NCI-H146 treated with DMSO at 0.1 percent for 48 hours (cell line): ENCODE data around the gene FAM174B.

ENCODE experiments used
- DNase-seq: peaks from one replicate; lab custom pipeline; 2025; ENCODE audit not compliant: unreplicated experiment; lab: John Stamatoyannopoulos, UW

Gene FAM174B

DNA sequence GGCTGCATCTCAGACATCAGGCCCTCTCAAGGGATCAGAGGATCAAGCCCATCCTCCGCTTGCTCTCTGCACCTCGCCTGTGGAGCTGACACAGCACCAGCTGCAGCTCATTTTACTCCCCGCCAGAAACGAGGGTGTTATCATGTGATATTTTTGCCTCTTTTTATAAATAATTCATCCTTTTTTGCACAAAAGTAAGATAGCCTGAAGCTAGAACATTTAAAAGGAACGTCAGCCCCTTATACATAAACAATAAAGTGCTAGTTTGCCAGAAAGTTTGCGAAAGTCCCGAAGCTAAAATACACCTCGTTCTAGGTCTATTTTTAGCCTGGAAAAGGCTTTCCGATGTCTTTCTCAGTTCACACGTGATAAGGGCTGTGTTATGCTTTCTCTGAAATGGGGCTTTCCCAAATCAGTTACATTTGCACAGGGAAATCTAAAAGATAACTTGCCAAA lies 9.6 kb upstream of the FAM174B start:
- no peak for DNase-seq

DNA sequence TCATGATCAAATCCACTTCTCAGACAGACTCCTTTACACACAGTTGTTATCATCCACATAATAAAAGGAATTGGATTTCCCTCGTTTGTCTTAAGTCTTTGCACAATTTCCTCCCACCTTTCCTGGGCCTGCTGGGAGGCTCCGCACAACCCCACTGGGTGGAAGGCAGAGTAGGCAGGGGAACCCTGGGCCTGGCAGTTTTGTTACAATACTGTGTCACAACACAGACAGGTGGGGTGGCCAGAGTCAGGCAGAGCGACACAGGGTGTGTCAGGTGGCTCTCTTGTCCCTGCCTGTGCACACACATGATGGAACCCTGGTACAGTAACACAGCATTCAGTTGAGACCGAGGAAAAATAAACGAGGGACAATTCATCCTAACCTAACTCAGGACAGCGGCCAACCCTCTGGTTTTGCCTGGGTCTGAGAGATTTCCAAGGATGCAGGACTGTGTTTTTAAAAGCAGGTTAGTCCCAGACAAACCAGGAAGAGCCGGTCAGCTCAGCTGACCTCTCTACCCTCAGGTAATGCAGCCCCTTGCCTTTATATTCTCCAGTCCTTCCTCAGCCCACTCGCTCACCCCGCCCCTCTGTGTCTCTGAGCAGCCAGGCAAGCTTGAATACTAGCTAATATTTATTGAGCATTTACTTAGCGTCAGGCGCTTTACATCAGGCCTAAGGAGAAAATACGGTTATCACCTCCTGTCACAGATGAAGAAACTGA lies 8.8 kb upstream of the FAM174B start:
- DNase-seq, result no peak

DNA sequence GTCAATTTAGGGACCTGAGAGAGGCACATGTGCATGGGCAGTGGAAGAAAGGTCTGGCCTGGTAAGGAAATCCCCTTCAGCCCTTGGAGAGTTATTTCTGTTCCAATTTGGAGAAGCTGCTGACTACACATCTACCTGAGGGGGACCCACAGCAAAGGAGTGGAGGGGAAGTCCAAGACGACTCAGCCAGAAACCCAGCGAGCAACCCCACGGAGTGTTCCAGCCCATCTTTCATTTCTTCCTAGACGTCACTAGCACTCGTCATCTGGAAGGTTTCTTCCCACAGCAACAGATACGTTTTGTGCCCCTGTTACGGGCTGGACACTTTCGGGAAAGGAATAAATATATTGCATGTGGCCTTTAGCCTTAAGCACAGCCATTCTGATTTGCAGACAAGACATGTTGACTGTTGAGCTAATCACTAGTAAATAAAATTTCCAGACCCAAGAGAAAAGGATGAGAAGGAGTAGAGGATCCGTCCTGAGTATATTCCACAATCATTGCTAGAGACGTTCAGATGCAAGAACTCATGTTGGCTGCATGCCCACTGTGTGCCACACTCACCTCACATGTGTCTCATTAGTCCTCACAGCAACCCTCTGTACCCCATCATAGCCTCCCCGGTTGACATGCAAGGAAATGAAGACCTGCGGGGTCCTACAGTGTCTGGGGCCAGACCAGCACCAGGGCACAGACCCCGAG lies 7.8 kb upstream of the FAM174B start:
- DNase-seq, result no peak

DNA sequence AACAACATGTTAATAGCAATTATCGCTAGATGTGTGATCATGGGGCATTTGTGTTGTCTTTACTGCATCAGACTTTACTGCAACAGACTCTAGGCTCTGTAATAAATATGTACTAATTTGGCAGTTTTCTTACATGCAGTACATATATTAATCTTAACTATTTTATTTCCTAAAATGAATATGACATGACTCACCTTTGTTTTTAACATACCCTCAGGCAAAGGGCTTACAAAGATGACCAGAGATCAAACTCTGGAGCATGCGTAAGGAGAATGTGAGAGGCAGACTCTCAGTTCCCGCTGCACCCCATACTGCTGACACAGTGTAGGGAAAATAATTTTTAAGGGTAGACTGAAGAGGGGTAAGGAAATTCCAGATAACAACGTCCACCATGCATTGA lies 7.2 kb upstream of the FAM174B start:
- DNase-seq, result no peak

DNA sequence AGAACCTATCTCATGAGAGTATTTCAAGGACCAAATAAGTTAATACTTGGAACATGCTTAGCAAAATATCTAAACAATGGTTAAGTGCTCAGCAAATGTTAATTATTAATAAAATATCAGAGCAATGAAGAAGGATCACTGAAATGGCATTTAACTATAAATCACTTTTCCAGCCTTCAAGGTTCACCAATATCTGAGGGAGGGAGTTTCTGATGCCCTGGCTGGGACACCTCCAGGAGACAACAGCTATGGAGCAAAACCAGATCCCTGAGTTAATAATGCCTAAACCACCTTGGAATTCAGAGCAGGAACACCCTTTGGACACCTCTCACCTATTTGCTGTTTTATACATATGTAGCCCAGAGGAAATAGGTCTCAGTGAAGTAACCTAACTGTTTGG lies 6.4 kb upstream of the FAM174B start:
- DNase-seq, result no peak

DNA sequence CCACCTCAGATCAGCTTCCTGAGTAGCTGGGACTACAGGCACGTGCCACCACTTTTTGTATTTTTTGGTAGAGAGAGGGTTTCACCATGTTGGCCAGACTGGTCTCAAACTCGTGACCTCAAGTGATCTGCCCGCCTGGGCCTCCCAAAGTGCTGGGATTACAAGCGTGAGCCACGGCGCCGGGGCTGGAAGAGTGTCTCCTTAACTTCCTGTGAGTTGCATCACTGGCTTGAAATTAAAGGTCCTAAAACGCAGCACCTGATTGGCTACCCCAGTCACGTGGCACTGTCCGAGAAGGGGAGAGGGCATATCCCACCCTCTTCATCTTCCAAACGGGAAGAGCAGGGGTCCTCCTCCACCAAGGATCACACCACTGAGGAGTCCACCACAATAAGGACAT lies 5.5 kb upstream of the FAM174B start:
- DNase-seq, result no peak

DNA sequence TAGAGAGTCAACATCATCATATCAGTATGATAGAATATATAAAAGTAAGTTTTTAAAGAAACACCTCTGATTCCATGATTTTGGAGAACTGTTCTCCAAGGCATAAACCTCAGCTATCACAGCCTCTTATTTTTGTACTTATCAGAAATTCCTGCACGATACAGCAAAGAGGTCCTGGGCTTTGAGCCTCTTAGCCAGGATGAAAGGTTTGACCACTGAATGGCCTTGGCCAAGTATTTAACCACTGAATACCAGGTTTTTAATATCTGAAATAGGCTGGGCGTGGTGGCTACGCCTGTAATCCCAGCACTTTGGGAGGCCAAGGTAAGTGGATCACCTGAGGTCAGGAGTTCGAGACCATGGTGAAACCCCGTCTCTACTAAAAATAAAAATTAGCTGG lies 1.9 kb upstream of the FAM174B start:
- no peak for DNase-seq

DNA sequence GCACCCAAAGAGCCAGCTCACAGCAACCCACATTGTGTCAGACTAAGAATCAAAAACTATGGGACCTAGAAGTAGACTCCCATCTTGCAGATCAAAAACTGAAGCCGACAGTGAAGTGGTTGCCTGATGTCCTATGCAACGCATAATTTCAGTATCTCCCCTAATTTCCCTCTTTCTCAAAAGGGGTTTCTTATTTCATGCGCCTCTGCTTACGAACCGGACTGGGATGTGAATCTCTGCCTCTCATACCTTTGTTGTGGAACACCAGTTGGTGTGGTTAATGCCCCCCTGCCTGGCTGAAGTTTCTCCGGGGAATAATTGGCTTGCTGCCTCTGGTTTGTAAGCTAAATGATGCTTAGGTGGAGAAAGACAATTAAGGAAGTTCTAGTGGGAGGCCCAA lies 514 bp upstream of the FAM174B start:
- no peak for DNase-seq

DNA sequence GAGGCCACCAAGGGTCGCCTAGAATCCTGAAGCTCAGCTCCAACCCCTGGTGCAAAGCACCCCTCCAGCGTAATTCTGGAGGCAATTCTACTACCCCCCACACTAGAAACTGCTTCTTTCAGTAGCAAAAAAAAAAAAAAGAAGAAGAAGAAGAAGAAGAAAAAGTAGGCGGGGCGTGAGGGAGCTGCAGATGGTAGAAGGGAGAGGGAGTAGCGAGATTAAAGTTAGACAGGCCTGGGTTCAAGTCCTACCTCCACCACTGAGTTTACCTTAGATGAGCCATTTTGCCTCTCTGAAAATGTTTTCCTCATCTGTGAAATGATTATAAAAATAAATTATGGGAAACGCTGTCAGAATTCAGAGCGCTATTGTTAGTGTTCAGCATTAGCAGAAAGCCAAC lies 913 bp downstream of the FAM174B start:
- no peak for DNase-seq

DNA sequence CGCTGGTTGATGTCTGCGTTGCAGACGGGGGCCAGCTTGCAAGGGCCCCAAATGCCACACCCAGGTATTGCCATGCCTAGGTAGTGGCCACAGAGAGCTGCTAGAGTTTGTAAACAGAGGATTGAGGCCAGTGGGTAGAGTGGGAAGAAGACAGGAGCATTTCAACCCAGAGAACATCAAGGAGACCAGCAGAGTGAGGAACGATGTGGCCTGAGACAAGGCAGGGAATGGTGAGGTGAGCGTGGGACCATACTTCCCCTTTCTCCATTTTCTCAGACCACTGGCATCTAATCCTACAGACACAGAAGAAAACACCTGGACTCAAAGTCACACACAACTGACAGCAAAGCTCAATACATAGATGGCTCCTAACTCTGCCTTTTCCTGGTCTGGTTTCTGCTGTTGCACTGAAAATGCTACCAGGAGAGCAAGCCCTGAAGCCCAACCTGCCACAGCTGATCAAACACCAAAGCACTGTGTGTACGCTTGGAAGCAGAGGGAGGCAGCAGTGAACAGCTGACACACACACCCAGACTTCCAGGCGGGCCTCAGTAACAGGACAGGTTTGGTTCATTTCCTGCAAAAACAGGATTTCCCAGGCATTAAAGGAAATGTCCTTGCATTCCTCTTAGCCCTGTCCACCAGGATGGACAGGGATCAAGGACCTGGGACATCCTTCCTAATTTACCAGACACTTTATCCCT lies 1.6 kb downstream of the FAM174B start:
- peak; percentile 32 for DNase-seq

DNA sequence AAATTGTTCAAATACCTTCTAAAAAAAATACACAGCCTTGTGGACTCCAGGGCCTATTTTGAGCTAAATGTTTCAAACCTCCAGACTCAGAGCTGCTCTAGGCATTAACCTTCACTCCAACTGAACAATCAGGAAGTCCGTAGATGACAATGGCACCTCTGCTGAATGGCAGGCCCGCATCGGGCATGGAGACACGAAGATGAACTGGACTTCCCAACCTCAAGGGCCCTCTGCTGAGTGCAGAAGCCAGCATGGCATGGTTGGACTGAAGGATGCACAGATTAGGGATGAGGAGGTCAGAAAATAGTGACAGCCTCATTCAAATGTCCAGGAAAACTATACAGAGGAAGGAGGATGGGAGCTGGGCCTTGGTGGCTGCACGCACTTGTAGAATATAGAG lies 2.2 kb downstream of the FAM174B start:
- DNase-seq, result no peak

DNA sequence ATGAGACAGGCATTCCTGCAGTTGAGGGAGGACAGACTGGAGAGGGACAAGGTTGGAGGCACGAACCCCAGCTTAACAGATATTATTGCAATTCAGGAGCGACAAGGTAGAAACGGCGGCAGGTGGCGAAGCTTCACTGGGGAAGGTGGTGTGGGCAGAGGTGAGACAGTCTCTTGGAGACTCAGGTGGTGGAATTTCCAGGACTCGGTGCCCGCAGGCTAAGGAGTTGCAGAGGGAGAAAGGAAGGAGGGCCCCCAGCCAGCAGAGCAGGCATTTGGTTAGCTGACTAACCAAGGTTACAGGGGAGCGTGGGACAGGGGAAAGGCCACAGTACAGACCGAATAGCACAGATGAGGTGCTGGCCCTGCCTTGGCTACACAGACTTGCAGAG lies 3.0 kb downstream of the FAM174B start:
- DNase-seq, result no peak

DNA sequence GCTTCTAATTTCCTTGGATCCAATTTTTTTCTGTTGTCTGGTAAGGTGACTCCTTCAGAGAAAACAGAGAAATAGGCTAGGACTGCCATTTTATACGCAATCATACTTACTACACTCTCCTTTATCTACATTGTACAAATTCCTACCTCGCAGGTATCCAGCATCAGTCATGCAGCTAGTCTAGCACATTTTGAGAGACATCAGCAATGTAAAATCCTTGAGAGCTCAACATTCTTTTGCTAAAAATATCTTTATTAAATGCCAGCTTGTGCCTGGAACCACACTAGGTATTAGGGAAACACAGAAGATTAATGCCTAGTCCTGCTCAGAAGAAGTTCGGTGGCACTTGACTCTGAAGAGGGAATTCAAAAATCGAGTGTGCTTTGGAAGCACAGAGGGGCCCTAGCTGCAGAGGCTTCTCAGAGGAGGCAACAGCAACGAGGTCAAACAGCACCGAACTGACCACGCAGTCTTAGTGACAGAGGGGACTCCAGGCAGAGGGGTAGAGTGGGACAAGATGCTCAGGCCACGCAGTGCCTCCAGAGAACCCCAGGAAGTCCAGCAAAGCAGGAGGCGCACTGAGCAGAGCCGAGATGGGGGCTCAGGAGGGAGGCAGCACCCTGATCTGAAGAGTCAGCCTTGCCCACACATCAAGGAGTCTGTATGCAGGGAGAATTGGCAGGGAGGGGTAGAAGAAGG lies 3.5 kb downstream of the FAM174B start:
- no peak for DNase-seq

DNA sequence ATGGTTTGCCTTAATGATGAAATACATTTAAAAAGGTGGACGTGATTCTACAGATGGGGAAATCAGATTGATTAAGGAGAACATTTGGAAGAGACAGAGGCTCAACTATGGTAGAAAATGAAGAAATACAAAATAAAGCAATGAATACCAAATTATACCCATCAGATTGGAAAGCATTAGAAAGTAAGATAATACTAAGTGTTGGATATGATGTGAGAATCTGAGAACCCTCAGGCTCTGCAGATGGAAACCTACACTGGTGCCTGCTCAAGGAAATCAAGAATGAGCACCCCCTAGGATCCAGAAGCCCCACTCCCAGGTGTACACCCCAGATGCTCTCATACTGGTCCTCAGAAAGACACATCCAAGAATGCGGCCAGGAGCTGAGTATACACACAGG lies 4.6 kb downstream of the FAM174B start:
- DNase-seq, result no peak

DNA sequence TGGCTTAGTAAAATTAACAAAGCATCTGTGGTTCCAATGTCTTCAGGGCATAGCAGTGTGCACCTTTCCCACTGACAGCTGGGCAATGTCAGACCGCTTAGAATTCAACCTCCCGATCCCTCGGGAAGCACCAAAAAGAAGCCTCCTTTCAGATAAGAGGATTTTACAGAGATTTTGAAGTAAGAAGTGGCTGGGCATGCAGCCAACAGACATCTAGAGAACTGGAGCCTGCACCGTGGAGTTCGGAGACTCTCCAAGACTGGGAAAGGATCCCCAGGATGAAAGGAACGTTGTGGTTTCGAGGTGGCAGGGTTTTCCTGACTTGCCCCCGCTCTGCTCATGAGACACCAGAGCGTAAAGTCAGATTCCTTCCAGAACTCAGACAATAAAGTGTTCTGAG lies 5.3 kb downstream of the FAM174B start:
- no peak for DNase-seq

DNA sequence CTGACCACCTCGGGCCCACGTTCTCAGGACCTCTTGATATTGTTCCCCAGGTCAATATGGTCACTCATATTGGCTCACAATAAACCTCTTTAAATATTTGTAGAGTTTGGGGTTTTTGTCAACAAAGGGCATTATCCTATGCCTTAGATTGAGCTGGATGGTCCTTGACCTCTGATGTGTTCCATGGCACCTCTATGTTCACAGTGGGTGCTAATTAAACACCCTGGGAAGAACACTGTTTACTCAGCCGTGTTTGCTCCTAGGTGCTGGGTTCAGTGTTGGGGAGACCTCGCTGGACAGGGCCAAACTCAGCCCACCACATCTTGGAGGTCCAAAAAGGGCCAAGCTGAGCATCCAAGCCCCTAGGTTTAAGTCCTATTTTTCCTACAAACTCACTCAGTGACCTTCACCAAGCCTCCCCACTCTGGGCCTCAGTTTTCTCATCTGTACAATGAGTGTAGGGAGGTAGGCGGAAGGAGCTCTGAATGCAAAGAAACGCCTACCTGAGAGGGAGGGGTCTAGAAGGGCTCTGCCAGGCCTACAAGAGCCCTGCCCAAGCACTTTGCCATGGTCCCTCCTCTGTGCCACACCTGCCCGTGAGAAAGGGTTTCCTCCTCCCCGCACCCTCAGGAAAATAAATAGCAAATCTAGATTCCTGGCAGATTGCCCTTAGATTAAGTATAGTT lies 7.2 kb downstream of the FAM174B start:
- peak; percentile 10 for DNase-seq

DNA sequence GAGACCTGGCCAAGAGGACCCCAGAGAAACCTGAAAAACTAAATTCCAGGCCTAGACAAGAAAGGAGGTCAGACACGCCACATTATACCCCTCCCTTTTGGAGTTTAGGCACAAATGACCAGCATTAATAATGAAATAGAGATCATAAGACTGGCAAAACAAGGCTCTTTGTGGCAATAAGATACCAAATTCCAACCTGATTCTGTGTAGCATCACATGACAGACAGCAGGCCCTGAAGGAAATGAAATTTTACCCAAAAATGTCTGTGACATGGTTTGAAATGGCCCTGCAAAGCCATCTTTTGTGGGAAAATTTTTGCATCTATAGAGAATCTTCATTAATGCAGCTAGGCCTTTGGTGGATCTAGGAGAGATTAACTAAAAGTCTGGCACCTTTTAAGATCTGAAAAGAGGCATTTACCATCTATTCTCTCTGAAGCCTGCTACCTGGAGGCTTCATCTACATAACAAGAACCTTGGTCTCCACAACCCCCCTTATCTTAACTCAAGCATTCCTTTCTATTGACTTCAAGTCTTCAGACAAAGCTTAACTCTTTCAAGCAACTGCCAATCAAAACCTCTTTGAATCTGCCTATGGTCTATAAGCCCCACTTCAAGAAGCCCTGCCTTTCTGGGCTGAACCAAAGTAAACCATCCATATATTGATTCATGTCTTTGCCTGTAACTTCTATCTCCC lies 8.0 kb downstream of the FAM174B start:
- DNase-seq, result no peak

DNA sequence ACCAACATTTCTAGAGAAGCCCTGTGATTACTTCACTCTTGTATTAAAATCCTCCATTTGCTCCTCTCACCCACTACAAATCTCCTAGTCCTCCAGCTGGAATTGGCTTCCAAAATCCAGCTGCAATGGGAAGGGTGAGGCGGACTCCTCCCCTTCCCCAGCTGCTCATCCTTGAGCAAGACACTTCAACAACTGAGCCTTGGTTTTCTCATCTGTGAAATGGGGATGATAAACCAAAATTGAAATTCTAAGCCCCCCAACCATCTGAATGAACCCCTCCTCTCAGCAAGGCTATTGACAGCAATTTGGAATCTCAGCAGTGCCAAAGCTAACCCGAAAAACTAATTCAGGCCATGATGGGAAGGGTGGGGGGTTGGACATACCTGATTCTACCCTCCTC lies 9.4 kb downstream of the FAM174B start:
- no peak for DNase-seq

DNA sequence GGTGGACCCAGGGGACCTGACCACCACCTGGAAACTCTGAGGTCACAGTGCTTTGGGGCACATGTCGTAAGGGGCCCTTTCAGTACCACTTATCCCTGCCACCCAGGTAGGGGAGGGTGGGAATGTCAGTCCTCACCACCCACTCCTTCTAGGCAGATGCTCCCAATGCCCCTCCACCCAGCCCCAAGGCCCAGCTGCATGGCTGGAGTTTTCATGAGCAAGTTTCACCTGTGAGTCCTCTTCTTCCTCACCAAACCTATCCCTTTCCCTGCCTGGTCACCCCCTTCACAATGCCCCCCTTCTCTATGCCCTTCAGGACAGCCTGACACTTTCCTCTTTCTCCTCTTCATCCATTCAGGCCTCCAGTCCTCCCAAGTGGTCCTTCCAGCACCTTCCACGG lies 9.8 kb downstream of the FAM174B start:
- no peak for DNase-seq

DNA sequence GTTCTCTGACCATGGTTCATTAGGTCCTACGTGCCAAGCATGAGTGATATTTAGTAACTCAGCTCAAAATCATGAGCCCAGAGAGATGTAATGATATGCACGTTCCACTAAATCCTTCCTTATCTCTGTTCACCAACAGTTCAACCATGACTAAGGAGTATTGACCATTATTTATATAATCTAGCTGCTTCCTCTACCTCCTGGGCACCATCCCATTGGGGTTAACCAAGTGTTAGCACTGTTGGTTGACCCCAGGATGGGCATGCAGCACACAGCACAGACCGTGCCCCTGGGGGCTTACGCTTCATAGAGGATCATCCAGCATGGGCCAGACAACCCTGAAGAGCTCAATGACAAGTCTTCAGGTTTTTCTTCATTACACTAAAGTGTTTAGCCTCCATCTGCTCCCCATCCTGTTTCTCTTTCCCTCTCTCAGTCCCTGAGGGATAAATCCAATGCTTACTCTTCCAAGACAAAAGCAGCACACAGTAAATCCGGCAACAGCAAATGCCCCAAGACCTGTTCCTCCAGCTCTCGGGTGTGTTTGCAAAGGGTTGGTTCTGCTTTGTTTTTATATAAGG lies 10.4 kb downstream of the FAM174B start:
- DNase-seq, result no peak
